HG02588 (cell line): ENCODE data around the gene SMIM31.

ENCODE experiments used
- ATAC-seq: cut with Tn5 transposase; IDR thresholded peaks from one replicate; pipeline ENCODE4 v1.9.1; 2021; ENCODE audit warnings: mild to moderate bottlenecking, moderate library complexity; ENCODE audit not compliant: unreplicated experiment

The SMIM31 gene

DNA sequence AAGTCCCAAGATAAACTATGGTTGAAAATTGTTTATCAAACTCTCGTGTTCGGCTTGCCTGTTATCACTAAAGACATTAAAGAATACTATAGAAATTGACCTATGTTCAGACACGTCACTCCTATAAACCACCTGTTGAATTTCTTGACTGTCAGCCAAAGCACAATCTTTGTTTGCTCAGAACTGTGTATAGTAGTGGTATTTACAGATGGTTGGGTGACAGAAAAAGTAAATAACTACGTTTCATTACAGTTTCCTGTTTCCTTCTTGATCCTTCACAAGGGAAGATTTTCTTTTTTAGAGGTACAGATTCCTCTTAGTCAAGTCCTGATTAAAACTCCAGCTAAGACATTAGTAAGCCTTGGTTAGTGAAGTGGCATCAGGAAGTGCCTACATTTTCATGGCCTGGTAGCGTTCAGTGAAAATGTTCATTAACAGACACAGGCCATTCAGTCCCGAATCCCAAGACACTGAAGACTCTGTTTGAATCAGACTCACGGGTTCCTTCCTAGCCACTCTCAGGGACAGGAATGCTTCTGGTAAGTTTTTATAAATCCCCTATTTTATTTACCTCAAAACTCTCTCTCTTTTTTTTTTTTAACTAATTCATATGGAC lies at the start of gene SMIM31:
SMIM31 (plus strand) TSS at position 259 of the 616 bp plus-strand sequence. CDS start 16,313 bp downstream, outside the sequence.
- ATAC-seq: no peak

DNA sequence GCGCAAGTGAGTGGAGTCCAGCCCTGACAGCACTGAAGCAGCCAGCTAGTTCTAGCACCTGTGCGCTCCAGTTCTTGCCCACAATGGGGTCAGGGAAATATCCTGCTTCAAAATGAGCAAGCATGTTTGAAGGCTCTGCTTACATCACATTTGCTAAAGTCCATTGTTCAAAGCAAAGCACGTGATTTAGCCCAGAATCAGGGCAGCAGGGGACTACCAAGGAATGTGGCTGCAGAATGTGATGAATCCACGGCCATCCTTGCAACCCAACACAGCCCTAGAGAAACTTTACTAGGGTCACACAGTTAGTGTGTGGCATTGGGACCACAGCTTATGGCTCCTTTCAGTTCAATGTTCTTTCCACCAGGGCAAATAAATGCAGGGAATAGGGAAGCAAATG lies 47.3 kb upstream of the SMIM31 start:
- no peak for ATAC-seq

DNA sequence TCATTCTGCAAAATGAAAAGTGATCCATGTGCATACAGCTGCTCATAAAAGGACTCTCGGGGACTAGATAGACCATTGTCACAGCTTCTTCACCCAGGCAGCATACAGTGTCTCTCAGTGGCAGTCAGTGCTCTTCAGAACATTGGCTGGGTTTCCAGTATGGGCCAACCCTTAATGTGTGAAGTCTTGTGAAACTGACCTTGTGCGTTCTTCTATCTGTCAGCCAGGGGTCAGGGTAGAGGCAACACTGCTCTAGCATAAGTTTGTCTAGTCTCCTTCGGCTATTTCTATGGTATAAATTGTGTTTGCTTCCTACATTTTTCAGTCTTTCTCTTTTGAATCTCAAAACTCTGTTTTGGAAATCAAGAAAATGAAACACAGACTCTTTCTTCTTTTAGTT lies 37.0 kb upstream of the SMIM31 start:
- no peak for ATAC-seq

DNA sequence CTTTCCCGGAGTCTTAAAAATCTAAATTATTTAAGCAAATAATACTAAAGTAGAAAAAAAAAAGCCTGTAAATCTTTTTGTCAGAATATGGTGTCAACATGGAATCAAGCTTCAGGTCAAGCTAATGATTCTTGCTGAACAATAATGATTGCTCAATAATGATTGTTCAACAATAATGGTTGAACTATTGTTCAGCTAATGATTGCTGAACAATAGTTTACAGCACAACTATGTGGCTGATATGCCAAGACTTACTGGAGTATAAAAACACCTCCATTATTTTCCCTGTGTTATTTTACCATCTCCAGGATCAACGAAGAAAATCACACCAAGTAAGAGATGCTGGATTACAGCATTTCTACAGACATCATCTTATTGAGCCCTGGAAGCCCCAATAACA lies 35.1 kb upstream of the SMIM31 start:
- no peak for ATAC-seq

DNA sequence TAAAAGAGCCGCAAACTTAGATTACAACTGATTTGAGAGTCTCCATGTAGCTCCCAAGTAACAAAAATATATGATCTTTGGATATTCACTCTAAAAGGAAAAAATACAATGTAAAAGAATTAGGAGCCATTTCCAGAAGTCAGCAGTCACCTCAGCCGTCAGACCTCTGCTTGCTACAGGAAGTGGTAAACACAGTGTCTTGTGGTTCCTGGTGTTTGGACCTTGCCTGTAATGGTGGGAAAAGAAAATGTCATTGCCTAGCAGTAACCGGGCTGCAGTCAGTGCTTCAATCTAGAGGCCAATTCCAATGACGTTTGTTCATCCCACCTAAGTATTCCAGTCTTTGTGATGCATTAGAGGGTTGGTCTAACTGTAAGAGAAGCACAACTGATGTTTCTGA lies 28.9 kb upstream of the SMIM31 start:
- ATAC-seq: no peak

DNA sequence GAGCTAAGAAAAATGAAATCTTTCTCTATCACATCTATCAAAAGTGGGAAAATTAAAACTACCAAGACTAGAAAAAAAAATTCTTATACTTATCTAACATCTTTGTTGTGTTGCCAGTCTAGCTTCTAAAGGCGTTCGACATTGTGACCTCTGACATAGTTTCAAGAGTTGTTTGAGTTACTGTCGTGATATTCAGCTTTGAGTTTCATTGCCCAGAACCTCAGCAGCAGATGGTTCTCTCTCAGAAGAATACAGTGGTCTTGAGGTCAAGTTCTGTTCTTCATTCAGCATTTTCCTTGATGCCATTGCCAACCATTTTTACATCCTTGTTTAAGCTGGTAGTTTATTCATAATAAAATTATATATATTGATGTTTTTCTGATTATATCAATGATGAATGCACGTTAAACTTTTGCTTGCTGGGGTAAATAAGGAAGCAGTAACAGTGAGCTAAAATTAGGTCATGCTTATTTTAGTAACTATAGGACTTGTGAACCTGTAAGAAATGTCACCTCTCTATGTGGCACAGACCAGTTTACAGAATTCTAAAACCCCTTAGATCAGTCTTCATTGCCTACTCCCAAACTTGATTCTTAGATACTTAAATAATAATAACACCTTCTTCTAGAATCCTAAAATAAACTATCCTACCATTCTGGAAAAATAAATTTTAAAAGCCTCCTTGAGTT lies 23.1 kb upstream of the SMIM31 start:
- ATAC-seq: no peak

DNA sequence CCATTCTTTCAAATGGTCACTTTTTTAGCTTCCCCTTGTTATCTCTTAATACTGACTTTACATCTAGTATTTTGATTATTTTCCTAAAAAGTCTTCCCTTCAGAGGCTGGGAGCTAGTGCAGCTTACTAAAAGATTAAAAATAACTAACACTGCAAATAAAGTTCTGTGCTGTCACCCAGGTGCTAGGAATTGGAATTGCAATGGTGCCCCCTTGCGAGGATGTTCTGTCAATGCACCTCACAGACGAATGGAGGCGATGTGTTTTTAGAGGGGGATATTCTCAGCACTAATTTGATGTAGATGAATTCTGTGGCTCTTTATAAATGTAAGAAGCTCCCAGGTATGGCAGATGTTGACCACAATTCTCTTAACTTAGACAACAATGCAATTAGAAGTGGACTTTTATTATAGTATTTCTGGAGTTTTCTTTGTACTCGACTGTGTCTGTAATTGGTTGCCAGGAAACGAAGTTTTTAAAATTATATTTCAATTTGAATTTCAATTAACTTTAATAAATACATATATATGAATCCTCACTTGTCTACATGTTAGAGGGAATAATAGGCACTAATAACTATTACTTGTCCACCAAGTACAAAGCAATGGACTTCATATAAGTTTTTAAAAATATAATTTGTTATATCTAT lies 22.0 kb upstream of the SMIM31 start:
- ATAC-seq: peak; percentile 62

DNA sequence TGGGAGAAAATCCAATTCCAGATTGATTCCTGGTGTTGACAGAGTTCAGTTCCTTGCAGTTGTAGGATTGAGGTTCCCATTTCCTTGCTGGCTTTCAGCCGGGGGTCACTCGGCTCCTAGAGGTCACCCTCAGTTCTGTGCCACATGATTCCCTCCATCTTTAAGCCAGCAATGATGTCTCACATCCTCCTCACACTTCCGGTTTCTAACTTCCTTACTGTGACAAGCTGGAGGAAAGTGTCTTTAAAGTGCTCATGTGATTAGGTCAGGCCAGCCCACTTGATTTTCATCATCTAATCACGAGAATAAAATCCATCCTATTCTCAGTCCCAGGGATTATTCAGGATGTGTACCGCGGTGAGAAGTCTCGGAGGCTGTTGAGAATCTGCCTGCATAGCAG lies 19.4 kb upstream of the SMIM31 start:
- ATAC-seq: no peak

GRCh38 chr4:164748375-164748774 lies 5.6 kb upstream of the SMIM31 start:
- no peak for ATAC-seq

DNA sequence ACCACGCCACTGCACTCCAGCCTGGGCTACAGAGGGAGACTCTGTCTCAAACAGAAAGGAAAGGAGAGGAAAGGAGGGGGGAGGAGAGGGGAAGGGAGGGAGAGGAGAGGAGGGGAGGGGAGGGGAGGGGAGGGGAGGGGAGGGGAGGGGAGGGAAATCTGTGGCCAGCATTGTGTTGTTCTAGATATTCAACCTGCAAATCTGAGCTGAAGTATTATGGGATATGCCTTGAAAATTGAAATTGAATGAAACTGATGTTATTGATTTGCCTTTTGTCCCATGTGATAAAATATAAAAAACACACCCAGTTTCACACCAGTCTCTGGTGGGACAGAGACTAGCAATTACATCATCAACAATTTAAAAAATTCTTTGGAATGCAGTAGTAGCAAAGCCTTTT lies 1.5 kb downstream of the SMIM31 start:
- no peak for ATAC-seq

DNA sequence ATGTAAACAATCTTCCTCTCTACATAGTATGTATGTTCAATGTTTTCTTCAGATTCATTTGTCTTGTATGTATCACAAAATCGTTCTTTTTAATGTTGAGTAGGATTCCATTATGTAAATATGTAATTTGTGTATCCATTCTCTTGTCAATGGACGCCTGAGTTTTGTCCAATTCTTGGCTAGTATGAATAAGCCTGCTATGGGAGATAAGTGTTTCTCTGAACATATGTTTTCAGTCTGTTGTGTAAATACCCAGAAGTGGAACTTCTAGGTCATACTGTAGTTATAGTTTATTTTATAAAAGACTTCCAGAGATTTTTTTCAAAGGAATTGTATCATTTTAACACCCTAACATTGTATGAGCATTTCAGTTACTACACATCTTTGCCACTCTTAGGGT lies 2.8 kb downstream of the SMIM31 start:
- ATAC-seq: no peak

GRCh38 chr4:164761241-164761640 lies 7.3 kb downstream of the SMIM31 start:
- no peak for ATAC-seq

GRCh38 chr4:164761746-164762275 lies 7.9 kb downstream of the SMIM31 start:
- ATAC-seq: no peak

GRCh38 chr4:164765096-164765495 lies 11.2 kb downstream of the SMIM31 start:
- no peak for ATAC-seq

DNA sequence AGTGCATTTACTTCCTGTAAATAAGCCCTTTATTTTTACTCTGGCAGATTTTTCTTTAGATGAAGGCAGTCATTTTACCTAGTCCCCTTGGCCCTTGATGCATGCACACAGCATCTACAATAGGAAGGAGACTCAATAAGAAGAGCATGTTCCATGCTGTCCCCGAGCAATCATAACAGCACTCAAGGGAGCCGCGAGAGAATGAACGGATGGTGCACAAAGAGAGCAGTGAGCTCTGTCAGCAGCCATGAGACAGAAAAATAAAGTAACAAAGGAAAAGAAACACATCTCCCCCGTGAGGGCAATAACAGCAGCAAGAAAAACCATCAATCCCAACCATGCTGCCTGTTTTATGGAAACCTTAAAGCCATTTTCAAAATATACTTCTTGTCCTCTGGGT lies 11.9 kb downstream of the SMIM31 start:
- ATAC-seq: no peak

DNA sequence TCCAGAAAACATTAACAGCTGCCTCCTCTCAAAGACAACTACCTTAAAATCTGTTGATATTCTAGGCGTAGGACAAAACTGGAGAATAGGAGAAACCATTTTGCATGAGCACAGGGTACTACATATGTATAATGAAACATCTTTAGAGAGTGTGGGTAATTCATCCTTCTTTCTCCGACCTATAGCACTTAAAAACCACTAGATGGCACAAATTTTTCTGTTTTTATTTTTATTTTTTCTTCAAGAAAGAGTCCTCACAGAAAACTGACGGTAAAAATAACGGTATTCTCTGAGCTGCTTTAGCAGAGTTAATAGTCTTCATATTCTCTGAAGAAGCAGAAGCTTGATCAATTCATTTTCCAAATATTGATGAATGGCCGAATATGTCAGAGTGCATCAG lies 14.6 kb downstream of the SMIM31 start:
- no peak for ATAC-seq

DNA sequence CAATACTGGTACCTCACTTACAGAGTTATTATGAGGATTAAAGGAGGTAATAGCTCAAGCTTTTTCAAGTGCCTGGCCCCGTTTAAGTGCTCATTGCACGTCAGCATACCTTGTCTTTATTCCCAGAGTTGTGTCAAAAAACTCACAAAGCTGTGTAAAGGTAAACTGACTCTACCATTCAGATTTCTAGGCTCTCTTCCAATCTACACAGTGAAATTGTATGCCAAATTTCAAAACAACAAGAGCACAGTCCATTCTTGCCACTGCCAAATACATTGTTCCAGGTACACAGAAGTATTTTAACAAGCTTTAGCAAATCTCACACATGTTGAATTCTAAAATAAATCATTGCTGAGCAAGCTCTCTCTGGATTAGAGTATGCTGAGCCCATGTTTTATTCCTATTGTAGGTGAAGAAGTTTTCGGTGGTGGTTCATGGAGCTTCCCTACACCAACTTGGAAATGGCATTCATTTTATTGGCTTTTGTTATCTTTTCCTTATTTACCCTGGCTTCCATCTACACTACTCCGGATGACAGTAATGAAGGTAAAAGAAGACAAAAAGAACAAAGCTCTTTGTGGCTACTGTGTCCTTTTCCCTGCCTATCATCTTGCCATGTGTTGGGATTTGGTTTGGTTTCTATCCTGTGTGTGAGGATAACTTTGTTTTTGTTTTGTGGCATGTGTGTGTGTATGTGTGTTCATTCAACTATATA lies 16.2 kb downstream of the SMIM31 start:
- no peak for ATAC-seq

- ATAC-seq: no peak
These were observed 17.2 kb downstream of the SMIM31 start for GRCh38 chr4:164771088-164771487.

GRCh38 chr4:164772076-164772475 lies 18.1 kb downstream of the SMIM31 start:
- no peak for ATAC-seq

DNA sequence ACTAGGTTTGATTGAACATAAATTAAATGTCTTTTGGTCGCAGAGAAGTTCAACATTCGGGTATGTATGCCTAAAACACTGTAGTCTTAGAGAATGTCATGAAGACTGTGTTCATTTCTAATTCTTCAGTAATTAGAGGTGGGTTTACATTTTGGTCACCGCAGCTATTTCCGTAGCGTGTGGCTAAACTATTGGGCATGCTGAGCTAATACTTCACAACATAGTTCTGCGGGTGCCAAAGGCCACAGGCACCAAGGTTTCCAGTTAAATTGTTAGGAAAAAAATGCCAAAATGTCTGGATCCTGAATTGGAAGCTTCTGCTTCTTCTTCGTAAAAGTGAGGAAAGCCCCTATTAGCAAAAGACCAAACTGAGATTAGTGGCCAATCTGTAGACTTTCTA lies 25.1 kb downstream of the SMIM31 start:
- no peak for ATAC-seq

DNA sequence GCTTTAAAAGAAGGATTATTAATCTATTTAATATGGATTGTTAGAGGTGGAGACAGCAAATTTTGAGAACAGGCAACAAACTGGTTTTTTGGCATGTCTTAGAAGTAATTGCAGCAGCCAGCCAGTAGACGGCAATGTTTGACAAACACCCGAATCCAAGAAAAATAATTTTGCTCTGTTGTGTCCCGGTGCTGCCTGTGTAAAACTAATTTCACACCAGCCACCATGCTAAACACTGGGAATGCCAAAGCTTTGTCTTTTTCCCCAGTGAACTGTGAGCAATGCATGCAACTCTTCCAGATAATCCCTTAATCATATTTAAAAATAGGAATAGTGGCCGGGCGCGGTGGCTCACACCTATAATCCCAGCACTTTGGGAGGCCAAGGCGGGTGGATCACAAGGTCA lies 25.9 kb downstream of the SMIM31 start:
- peak; percentile 54 for ATAC-seq
